Activated B cell treated with CpG ODN at 0.5 μM for 24 hours (primary cell): ENCODE data around the gene CDC42EP3. TPM values are rescaled to one million over a fixed set of nuclear protein-coding genes. Genes with fewer than 3 reads are reported as not detected.

Experiments used
- ATAC-seq: fragments of 200-7000 bp; cut with Tn5 transposase; one replicate; pipeline ENCODE4 v1.10.0; 2021; ENCODE audit warnings: low read depth, mild to moderate bottlenecking, moderate library complexity
- CTCF ChIA-PET: fragments of 350-600 bp; sonication (Branson Sonifier 250); formaldehyde crosslinking; loops from one replicate; lab custom pipeline; 2021; ENCODE audit warnings: antibody characterized with exemption; lab: Charles Lee
- POLR2A ChIA-PET: fragments of 350-600 bp; sonication (Branson Sonifier 250); formaldehyde crosslinking; loops from one replicate; lab custom pipeline; 2021; ENCODE audit warnings: antibody characterized with exemption; lab: Charles Lee
- DNase-seq: peaks from one replicate; pipeline ENCODE4 v3.0.0; 2022
- H3K27ac Mint-ChIP-seq: one replicate; pipeline ENCODE4 v1.8.0; 2020; ENCODE audit warnings: mixed read lengths
- H3K27me3 Mint-ChIP-seq: one replicate; pipeline ENCODE4 v1.8.0; 2021; ENCODE audit warnings: mixed read lengths
- H3K36me3 Mint-ChIP-seq: one replicate; pipeline ENCODE4 v1.8.0; 2021; ENCODE audit warnings: low read depth, mixed read lengths
- H3K4me1 Mint-ChIP-seq: one replicate; pipeline ENCODE4 v1.8.0; 2021; ENCODE audit warnings: mixed read lengths
- H3K4me3 Mint-ChIP-seq: one replicate; pipeline ENCODE4 v1.8.0; 2020; ENCODE audit warnings: mild to moderate bottlenecking, mixed read lengths
- H3K9me3 Mint-ChIP-seq: one replicate; pipeline ENCODE4 v1.8.0; 2020; ENCODE audit warnings: mixed read lengths
- intact Hi-C: fragments of 100-400 bp; cut with micrococcal nuclease; formaldehyde crosslinking; loops from one replicate; pipeline ENCODE4 v1.15.1; 2024
- total RNA-seq: library from RNA; stranded (reverse); gene quantifications from 2 replicates; pipeline ENCODE4 v1.2.3, GENCODE V29; 2022
- TF ChIP-seq, protein P1 (sequence below): fragments of 200-600 bp; IDR thresholded peaks from one replicate; pipeline ENCODE4 v1.8.0; 2022; ENCODE audit warnings: antibody characterized with exemption, mild to moderate bottlenecking

CDC42EP3 gene
- total RNA-seq, 1 donor from 2014 or later = 33.2 TPM

GRCh38 chr2:37683921-37684780 is 12.7 kb upstream of the CDC42EP3 start:
- H3K36me3 Mint-ChIP-seq = no peaks in the 10 kb centered on the region
- no peak overlapping the region for H3K4me3 Mint-ChIP-seq
- no peak overlapping the region for H3K27ac Mint-ChIP-seq
- POLR2A ChIA-PET = no interaction called here
- TF ChIP-seq, protein P1, sequence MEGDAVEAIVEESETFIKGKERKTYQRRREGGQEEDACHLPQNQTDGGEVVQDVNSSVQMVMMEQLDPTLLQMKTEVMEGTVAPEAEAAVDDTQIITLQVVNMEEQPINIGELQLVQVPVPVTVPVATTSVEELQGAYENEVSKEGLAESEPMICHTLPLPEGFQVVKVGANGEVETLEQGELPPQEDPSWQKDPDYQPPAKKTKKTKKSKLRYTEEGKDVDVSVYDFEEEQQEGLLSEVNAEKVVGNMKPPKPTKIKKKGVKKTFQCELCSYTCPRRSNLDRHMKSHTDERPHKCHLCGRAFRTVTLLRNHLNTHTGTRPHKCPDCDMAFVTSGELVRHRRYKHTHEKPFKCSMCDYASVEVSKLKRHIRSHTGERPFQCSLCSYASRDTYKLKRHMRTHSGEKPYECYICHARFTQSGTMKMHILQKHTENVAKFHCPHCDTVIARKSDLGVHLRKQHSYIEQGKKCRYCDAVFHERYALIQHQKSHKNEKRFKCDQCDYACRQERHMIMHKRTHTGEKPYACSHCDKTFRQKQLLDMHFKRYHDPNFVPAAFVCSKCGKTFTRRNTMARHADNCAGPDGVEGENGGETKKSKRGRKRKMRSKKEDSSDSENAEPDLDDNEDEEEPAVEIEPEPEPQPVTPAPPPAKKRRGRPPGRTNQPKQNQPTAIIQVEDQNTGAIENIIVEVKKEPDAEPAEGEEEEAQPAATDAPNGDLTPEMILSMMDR = no peak
- intact Hi-C loops = no loop called here
- no peak for DNase-seq
- ATAC-seq = no peak
- no peaks in the 10 kb centered on the region for H3K27me3 Mint-ChIP-seq
- H3K4me1 Mint-ChIP-seq = peaks cover 5% of the 10 kb centered on the region
- CTCF ChIA-PET = no interaction called here
- no peaks in the 10 kb centered on the region for H3K9me3 Mint-ChIP-seq

DNA sequence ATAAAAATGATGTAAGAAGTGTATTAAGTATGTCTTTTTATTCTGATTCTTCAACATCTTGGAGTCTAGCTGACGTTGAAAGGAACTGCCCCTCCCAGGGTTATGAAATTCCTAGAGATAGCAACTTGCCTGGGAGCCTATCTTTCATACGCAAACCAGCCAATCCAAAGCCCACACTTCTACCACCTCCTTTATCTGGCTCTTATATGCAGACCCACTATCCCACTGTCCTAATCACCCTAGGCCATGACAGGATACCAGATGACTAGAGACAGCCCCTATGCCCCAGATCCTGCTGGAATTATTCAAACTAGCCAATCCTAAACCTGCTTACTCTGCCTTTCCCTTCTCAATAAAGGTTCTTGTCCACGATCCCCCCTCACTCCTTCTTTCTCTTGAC is 11.8 kb upstream of the CDC42EP3 start:
- Mint-ChIP-seq H3K9me3 (no peaks in the 10 kb centered on the region), H3K27ac (no peak overlapping the region), H3K27me3 (no peaks in the 10 kb centered on the region), H3K36me3 (no peaks in the 10 kb centered on the region), H3K4me1 (peaks cover 5% of the 10 kb centered on the region), H3K4me3 (no peak overlapping the region)
- no peak for DNase-seq
- intact Hi-C loops = no loop called here
- ChIA-PET POLR2A (interaction anchor here (1.0 kb wide), 1 partner anchor 11 kb away, joined by 3 read pairs; no protein-coding TSS in a partner anchor), CTCF (no interaction called here)
- TF ChIP-seq, protein P1 = no peak
- no peak for ATAC-seq

DNA sequence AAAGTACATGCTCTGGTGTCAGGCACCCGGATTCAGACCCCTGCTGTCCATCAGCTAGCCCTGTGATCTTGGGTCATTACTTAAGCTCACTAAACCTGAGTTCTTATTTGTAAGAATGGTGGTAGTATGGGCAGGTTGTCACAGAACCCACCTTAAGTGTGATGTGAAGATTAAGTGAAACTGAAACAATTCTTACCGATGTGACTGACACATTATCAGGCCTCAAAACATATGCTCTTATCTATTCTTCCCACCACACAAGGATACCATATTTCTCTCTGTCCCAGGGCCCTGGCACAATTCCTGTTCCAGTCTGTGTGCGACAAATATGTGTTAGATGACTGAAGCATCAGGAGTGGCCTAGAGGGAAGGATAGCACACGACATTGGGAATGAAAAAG is 11.0 kb upstream of the CDC42EP3 start:
- no peak for ATAC-seq
- ChIA-PET CTCF (no interaction called here), POLR2A (interaction anchor here (1.0 kb wide), 1 partner anchor 10 kb away, joined by 3 read pairs; no protein-coding TSS in a partner anchor)
- Mint-ChIP-seq H3K36me3 (no peaks in the 10 kb centered on the region), H3K27me3 (no peaks in the 10 kb centered on the region), H3K9me3 (no peaks in the 10 kb centered on the region), H3K27ac (no peak overlapping the region), H3K4me1 (peaks cover 5% of the 10 kb centered on the region), H3K4me3 (no peak overlapping the region)
- TF ChIP-seq, protein P1 = no peak
- intact Hi-C loops = no loop called here
- DNase-seq = no peak

- intact Hi-C loops = no loop called here
- no peaks in the 10 kb centered on the region for H3K27me3 Mint-ChIP-seq
- ATAC-seq = no peak
- TF ChIP-seq, protein P1 = no peak
- no peak overlapping the region for H3K27ac Mint-ChIP-seq
- no peaks in the 10 kb centered on the region for H3K36me3 Mint-ChIP-seq
- H3K4me1 Mint-ChIP-seq = peaks cover 5% of the 10 kb centered on the region
- H3K4me3 Mint-ChIP-seq = no peak overlapping the region
- DNase-seq = no peak
- POLR2A ChIA-PET = no interaction called here
- no peaks in the 10 kb centered on the region for H3K9me3 Mint-ChIP-seq
- CTCF ChIA-PET = interaction anchor here (0.6 kb wide), 1 partner anchor 286 kb away, joined by 4 read pairs; no protein-coding TSS in a partner anchor
Measured at GRCh38 chr2:37681587-37681986, 10.1 kb upstream of the CDC42EP3 start.

DNA sequence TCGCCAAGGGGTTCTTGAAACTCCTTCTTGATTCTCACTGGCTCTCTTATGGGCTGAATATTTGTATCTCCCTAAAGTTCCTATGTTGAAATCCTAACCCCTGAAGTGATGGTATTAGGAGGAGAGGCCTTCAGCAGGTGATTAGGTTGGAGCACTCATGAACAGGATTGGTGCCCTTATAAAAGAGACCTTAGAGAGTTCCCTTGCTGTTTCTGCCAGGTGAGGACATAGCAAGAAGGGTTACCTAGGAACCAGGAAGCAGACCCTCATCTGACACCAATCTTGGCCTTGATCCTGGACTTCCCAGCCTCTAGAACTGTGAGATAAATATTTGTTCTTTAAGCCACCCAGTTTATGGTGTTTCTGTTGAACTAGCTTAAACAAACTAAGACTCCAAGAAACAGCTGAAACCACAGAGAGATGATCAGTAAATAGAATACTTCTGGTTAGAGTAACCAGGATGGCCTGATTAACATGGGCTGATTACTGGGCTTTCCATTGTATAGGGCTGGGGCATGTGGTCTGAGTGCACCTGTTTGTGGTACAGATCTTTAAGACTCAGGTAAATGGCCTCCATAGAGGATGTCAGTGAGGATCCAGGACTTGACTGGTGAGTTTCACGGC is 7.7 kb upstream of the CDC42EP3 start:
- H3K4me1 Mint-ChIP-seq = peaks cover 16% of the 10 kb centered on the region
- intact Hi-C loops = no loop called here
- no peaks in the 10 kb centered on the region for H3K9me3 Mint-ChIP-seq
- ChIA-PET POLR2A (no interaction called here), CTCF (no interaction called here)
- no peak for DNase-seq
- no peak overlapping the region for H3K4me3 Mint-ChIP-seq
- H3K27ac Mint-ChIP-seq = no peak overlapping the region
- no peaks in the 10 kb centered on the region for H3K36me3 Mint-ChIP-seq
- ATAC-seq = no peak
- TF ChIP-seq, protein P1 = no peak
- no peaks in the 10 kb centered on the region for H3K27me3 Mint-ChIP-seq
